HG03571 (cell line): ENCODE data around the gene ABCD4.
"Not testable (repeated sequence)": the region's sequence is repeated elsewhere in the genome, so short reads cannot be mapped to it uniquely, and the experiment has no call there.

Experiments
- ATAC-seq: cut with Tn5 transposase; IDR thresholded peaks from one replicate; pipeline ENCODE4 v1.9.1; 2021; ENCODE audit not compliant: unreplicated experiment

The ABCD4 gene

DNA sequence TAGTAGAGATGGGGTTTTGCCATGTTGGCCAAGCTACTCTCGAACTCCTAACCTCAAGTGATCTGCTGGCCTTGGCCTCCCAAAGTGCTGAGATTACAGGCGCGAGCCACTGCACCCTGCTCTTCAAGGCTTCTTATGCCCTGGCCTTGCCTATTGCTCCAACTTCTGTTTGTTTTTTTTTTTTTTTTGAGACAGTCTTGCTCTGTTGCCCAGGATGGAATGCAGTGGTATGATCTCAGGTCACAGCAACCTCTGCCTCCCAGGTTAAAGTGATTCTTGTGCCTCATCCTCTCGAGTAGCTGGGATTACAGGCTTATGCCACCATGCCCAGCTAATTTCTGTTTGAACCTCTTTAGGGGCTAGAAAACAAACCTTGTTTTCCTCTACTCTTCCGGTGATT, 6.0 kb upstream of the ABCD4 start:
- ATAC-seq = no peak

DNA sequence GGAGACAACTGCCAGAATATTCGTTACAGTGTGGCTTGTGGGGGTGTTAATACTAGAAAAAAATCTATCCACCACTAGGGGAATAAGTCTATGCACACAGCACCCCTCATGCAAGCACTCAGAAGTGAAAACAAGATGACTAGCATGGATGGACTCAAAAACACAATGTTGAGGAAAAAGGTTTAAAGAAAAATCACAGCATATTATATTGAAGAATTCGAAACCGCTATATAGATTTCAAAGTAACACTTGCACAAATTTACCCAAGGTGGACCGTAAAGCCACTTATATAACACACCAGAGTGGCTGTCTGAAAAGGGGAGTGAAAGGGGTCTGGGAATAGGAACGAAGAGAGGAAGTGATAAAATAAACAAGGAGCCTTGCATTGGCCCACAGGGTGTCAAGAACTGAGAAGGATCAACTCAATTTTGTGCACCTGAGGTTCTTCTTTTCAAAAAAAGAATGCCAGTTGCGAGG, 544 bp downstream of the ABCD4 start:
- no peak for ATAC-seq

DNA sequence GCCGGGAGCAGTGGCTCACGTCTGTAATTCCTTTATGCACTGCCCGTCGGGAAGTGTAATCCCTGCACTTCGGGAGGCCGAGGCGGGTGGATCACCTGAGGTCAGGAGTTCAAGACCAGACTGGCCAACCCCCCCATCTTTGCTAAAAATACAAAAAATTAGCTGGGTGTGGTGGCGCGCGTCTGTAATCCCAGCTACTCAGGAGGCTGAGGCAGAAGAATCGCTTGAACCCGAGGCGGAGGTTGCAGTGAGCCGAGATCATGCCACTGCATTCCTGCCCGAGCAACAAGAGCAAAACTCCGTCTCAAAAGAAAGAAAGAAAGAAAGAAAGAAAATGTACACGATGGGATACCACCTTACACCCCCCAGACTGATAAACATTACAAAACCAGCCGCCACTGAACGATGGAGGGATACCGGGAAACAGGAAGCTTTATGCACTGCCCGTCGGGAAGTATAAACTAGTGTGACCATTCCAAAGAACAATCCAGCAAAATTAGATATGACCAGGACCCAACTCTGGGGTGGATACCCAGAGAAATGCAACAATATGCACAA, 1.1 kb downstream of the ABCD4 start:
- no peak for ATAC-seq

DNA sequence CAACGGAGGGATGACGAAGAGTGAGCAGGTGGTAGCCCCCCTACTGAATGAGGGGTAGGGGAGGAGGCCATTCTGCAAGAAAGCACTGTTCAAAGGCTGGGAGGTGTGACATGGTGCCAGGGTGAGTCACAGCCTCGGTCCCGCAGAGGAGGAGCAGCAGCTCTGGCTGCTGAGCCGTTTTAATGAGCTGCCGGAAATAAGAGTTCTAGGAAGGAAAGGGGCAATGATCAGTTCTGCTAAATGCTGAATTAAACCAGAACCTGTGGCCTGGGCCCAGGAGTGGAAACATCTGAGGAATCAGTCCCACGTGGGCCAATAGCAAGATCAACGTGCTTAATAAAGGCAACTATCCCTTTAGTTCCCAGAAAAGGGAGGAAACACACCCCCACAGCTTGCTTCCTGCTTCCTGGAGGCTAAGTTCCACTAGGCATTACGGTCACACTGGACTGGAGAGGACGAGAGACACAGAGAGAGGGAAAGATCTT, 3.6 kb downstream of the ABCD4 start:
- no peak for ATAC-seq

DNA sequence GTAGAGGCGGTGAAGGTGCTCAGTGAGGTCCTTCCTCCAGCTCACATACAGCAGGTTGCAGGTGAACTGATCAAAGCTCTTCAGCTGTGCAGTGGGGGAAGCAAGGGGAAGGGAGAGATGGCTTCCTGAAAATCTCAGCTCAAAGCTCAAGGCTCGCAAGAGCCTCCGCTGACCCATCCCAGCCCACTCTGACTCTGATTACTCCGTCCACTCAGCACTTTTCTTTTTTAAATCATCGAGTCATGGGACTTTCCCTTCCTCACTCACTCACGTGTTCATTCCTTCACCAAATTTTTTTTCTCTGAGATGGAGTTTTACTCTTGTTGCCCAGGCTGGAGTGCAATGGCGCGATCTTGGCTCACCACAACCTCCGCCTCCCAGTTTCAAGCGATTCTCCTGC, 4.7 kb downstream of the ABCD4 start:
- ATAC-seq = no peak

DNA sequence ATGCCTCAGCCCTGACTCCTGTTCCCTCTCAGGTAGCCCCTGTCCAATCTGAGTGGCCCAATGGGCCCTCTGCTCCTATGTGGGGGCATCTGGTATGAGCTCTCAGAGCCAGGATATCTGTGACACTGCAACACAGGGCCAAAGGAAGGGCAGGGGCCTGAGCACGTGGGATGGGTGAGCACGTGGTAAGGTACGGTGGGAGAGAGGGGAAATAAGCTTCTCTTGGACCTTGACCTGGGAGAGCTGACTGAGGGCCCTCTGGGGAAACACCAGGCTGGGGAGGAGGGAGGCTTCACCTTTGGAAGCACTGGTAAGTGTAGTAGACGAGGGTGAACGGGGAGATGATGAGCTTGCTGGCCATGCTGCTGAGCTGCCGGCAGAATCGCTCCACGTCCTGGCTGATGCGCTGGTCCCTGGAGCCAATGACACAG, 6.7 kb downstream of the ABCD4 start:
- ATAC-seq = no peak

DNA sequence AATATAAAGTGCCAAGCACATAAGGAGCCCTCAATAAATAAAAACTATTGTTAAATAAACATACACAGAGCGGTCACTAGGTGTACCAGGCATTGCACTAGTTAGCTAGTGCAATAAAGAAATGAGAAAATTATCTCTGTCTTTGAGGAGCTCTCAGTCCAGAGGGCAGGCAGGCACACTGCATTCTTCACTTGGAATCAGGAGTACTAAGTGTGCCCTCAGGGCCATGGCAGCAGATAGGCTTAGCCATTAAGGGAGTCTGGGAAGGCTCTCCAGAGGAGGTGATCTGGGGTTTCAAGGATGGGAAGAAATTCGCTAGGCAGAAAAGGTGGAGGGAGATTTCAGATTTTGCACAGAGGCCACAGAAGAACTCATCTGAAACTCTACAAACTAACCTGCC, 9.1 kb downstream of the ABCD4 start:
- no peak for ATAC-seq

DNA sequence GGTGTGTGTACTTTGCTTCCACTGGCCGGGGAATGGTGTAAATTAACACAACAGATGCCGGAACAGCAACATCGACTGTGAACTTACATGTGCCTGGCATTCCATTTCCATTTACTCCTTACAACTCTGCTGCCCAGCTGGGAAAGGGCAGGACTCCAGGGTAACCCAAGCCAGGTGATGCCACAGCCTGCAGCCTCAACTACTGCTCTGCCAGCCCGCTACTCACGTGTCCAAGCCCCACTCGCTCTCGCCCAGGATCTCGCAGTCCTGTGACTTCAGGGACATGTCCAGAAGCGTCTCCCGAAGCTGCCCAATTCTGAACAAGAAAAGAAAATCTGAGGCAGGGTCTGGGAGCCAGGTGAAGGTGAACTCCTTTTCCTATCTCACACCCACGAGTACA, 10.7 kb downstream of the ABCD4 start:
- ATAC-seq = no peak

DNA sequence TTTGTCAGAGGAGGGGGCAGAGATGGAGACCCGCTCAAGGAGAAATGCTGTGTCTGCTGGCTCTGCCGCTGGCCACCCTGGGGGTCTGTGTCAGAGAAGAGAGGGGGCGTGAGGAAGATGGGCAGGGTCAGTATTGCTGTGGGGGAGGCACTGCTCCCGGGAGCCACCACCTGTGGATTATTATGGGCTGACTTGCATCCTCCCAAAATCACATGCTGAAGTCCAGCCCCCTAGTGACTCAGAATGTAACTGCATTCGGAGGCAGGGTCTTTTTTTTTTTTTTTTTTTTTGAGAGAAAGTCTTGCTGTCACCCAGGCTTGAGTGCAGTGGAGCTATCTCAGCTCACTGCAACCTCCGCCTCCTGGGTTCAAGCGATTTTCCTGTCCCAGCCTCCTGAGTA, 12.3 kb downstream of the ABCD4 start:
- ATAC-seq = no peak

DNA sequence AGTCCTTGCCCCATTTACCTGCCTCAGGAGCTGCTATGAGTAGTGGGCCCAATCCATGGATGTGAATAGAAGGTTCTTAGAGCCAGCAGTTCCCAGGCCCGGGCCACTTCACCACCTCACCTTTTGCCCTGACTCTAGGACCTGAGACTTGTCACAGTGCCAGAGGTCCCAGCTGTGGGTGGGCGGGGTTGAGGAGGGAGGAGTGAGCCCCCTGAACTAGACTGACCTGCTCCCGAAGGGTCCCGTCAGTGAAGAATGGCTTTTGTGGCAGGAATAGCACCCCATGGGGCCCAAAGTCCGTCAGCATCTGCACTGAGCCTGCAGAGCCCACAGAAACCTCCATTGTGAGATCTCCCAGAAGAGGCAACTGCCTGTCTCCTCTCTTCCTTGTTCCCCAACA, 12.9 kb downstream of the ABCD4 start:
- no peak for ATAC-seq

DNA sequence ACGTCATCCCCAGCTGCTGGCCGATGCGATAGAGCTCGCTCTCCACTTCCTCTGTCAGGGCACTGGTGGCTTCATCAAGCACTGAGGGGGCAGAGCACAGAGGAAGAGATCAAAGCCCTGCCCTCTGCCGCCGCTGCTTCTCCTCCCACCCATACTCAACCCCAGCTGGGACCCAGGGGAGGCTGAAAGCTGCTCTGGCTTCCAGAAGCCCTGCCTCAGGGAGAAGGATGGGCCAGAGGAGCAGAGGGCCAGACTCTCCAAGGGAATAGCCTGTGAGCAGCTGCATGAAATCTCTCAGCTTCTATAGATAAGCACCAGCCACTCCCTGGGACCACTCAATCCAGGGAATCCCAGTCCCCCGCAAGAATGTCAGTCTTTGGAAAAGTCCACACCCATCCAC, 16.0 kb downstream of the ABCD4 start:
- ATAC-seq = no peak

DNA sequence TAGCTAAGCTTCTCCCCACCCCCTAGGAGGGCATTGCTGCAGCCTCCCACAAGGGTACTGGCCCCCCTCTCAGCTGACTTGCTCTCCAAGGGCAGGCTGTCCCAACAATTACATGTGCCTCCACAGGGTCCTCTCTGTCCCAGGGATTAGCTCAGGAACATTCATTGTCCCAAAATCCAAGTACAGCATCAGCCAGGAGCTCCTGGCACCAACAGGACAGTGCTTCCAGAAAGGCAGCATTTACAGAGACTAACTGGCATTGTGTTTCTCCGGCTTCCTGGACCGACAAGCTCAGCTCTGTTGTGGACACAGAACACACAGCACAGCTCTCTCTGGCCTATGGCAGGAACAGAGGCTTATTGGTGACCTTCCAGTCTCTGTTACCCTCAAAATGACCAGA, 21.7 kb downstream of the ABCD4 start:
- ATAC-seq = no peak

DNA sequence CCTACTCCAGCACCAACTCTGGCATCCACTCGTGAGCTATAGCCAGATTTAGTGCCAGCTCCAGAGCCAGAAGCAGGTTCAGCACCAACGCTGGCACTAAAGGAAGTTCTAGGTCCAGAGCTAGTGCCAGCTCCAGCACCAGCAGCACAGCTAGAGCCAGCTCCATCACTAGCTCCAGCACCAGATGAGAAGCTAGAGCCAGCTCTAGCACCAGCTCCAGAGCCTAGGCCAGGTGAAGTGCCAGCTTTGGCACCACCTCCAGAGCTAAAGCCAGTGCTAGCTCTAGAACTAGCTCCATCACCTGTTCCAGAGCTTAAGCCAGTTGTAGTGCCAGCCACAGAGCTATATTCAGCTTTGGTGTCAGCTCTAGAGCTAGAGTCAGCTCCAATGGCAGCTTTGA, 24.7 kb downstream of the ABCD4 start:
- no peak for ATAC-seq

DNA sequence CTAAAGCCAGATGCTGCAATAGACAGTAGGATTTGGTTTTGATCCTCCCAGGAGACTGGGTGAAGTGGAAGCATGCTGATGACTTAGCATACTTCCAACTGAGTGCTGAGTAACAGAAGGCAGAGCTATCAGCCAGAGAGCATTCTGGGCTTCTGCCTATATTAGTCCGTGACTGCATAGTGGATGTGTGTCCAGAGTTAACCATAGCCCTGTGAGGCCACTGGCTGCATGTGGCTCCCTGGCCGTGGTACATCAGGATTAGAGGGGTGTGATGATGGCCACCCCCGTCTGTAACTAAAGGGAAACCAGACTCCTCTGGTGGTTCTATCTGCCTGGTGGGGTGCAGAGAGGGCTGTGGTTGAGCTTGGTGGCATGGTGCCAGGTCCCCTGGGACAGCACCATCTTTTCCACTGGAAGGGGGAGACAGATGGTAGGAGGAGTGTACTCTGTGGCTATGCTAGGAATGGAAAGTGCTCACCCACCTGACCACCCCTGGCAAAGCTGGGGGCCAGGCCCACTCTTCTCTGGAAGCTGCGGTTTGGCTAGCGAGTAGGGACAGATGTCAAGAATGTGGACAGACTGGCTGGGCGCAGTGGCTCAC, 27.4 kb downstream of the ABCD4 start:
- no peak for ATAC-seq

DNA sequence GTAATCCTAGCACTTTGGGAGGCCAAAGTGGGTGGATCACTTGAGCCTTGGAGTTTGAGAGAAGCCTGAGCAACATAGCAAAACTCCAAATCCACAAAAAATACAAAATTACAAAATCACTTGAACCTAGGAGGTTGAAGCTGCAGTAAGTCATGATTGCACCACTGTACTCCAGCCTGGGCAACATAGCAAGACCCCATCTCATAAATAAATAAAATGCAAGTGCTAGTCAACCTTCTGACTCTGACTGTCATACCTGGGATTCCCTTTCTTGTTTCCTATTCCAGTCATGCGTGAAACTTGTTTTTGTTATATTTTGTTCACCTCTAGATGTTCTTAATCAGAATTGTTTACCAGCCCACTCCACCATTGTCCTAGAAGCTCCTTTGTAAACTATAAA, 31.4 kb downstream of the ABCD4 start:
- no peak for ATAC-seq

DNA sequence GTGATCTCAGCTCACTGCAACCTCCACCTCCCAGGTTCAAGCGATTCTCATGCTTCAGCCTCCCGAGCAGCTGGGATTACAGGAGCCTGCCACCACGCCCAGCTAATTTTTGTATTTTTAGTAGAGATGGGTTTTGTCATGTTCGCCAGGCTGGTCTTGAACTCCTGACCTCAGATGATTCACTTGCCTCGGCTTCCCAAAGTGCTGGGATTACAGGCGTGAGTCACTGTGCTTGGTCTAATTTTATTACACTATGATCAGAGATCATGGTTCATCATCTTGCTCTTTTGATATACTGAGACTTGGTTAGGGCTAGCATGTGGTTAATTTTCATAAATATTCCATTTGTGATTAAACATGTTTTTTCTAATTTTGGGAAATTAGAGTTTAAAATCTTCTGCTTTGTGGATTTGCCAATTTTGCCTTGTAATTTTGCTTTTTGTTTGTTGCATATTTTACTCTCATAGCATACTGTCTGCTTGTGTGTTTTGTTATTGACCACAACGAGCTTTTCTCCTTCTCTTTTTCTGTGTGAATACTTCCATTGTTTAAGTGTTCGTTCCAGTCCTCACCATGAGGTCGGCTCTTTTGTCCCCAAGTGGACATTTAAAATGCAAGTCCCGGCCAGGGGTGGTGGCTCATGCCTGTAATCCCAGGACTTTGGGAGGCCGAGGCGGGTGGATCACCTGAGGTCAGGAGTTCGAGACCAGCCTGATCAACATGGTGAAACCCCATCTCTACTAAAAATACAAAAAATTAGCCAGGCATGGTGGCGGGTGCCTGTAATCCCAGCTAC, 32.2 kb downstream of the ABCD4 start:
- not testable (repeated sequence) for ATAC-seq

DNA sequence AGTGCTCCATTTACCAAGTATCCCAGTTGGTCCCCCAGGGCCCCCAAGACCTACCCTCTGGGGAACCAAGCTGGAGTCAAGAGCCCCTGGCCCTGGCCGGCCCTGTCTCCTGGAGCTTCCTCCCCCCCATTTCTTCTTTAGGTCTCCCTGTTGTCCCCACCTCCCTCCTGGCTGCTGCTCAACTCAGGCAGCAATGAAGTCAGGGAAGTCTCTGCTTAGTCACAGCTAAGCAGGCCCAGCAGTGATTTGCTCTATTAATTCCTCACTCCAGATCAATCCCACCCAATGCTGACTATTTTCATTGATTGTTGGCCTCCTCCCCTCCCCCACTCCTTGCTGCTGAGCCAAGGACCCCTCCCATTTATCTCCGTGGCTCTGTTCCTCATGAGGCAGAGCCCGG, 35.1 kb downstream of the ABCD4 start:
- ATAC-seq = no peak

DNA sequence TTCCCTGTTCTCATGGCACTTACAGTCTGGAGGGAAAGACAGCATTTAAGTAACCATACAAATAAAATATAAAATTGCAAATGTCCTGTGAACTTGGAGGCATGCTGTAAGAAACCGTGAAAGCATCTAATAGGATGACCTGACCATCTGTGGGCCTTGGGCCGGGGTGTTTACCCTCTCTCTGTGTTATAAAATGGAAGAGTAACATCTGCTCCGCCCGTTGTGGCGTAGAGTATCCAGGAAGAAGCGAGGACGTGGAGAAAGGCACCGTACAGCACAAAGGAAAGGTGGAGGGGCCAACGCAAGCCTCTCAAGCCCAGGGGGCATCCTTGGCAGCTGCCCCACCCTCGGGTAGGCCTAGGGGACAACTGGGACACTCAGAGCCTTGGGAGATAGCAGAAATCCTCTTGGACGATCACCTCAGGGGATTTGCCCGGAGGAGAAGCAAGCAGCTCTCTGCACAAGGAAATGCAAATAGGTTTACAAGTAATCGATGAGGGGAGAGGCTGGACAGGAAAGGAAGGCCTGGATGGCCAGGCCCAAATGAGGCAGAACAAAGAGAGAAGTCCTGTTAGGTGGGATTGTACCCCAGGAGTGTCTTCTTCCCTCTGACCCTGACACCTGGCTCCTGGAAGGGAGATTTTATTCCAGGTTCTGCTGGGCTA, 37.3 kb downstream of the ABCD4 start:
- ATAC-seq = no peak

DNA sequence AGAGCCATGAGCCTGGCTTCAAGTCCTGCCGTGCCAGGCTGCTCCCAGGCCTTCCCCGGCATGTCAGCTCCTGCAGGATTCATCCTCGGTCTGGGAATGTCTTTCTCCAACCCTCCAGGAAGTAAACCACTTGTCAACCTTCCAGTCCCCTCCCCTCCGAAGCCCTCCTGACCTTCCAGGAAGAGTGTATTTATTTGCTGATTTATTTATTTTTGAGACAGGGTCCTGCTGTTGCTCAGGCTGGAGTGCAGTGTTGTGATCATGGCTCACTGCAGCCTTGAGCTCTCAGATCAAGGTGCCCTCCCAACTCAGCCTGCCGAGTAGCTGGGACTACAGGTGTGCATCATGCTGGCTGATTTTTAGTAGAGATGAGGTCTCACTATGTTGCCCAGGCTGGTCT, 38.8 kb downstream of the ABCD4 start:
- no peak for ATAC-seq

DNA sequence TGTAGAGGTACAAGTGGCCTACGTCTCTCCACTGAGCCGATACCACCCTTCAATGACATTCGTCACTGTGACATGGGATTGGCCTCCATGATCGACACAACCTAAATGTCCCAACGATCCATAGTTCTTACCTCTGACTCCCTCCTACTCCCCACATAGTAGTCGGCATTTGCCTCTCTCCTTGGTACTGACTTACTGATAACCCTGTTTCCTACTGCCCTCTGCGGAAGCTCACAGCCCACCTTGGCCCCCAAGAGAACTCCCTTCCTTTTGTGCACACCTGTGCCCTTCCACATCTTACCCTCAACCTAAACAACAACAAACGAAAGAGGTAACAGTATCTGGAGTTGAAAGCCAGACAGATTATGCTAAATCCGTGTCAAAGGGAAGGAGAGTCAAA, 39.6 kb downstream of the ABCD4 start:
- ATAC-seq = no peak

DNA sequence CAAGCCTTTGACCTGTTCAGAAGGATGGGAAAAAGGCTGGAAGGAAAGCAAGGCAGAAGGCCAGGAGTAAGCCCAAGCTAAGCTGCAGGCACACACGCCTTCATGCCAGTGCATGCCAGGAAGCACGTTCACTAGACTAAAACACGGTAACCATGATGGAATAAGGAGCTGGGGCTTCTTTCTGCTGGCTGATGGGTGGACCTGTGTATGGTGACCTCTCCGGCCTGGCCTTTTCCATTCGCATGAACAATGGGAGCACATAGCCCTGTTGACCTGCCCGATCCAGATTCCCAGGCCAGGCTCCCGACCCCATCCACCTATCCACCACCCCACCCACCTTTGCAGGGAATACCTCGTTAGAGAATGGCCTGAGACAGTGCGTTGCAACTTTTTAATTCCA, 40.7 kb downstream of the ABCD4 start:
- no peak for ATAC-seq

DNA sequence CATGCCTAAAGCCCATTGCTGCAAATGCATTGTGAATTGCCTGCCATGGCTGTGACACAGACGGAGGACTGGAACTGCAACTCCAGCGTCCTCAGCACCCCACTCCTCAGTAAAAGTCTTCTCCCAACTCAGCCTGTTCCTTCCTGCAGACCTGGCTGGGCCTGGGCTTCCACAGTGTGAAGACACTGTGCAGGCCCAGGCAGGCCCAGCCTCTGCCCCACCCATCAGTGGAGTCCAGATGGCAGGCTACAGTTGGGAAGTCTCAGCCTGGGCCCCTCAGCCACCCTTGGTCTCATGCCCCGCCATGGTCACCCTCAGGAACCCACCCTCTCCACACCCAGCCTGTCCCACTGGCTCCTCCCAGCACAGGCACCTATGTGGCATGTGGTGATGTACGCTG, 41.4 kb downstream of the ABCD4 start:
- no peak for ATAC-seq
